Gastroesophageal sphincter (tissue), 3 donors: ENCODE data around the gene SHISAL2A.

Experiments used
- CTCF ChIP-seq, 4 experiments: fragments of 200-600 bp in 2 of 4; fragments of 450-650 bp in 2 of 4; sonication (generic) in 1 of 4; IDR thresholded peaks; one replicate each; pipeline ENCODE4 v1.5.1; 2017 to 2019; ENCODE audit warnings: antibody characterized with exemption in 4 of 4, mild to moderate bottlenecking in 2 of 4, moderate library complexity in 2 of 4
- EP300 ChIP-seq: sonication (generic); formaldehyde crosslinking; IDR thresholded peaks from one replicate; pipeline ENCODE4 v1.6.1; 2017; ENCODE audit warnings: antibody characterized with exemption, mild to moderate bottlenecking
- POLR2A ChIP-seq, 2 donors: fragments of 450-650 bp; IDR thresholded peaks; one replicate each; pipeline ENCODE4 v1.6.1; 2017; ENCODE audit warnings: antibody characterized with exemption in 2 of 2, mild to moderate bottlenecking in 2 of 2, moderate library complexity in 1 of 2
- POLR2AphosphoS5 ChIP-seq: sonication (generic); formaldehyde crosslinking; IDR thresholded peaks from one replicate; pipeline ENCODE4 v1.6.1; 2017; ENCODE audit warnings: antibody characterized with exemption

- TF ChIP-seq POLR2A (IDR thresholded peaks at IDR 0.05) = no peak
- TF ChIP-seq CTCF (IDR thresholded peaks at IDR 0.05) = no peak
- no peak for TF ChIP-seq POLR2AphosphoS5
- no peak for TF ChIP-seq EP300
Measured at GRCh38 chr1:52706136-52706670, 73.2 kb downstream of the SHISAL2A start.
